ENCODE measurements around the gene ZNF133.

The ZNF133 gene

DNA sequence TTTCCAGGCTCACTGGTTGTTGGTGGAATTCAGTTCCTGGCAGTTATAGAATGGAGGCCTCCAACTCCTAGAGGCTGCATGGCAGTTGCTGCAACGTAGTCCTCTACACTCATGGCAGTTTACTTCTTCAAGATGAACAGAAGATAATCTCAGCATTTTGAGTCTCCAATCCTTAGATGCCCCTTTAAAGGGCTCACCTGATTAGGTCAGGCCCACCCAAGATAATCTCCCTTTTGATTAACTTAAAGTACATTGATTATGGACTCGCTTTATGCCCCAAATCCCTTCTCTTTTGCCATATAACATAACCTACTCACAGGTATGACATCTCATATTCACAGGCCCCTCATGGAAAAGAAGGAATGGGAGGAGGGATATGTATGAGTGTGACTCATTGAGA lies 76.4 kb downstream of the ZNF133 start:
- DNase-seq = no peak
